Measurements from ENCODE around the gene VASH2. TPM values are rescaled to one million over a fixed set of nuclear protein-coding genes. Genes with fewer than 3 reads are reported as not detected.
A peak's percentile ranks its signal among the peaks of the same experiment; 100 is the strongest.

Gene VASH2
- total and polyA plus RNA-seq, 2 of the 8 experiments (the other 6 are each of a cell fraction or from before 2014, with no cell fraction given), result 44.0 to 187 TPM

GRCh38 chr1:212916481-212917133 lies 33.7 kb upstream of the VASH2 start:
- no peaks in the 10 kb centered on the region for H3K27me3 ChIP-seq (replicated peaks in 1 of 4; ENCODE audit: control insufficient read depth in 3 of 4, extremely low read depth in 1 of 4, insufficient read depth in 3 of 4, low read length in 3 of 4)
- H3K36me3 ChIP-seq (ENCODE audit: control insufficient read depth in 2 of 4, insufficient read depth in 4 of 4, low read length in 3 of 4), result no peaks in the 10 kb centered on the region
- peak overlapping the region in 3 of 4 experiments; percentile 2 to 39 (median 9); a peak in 5 of 8 replicates for H3K4me3 ChIP-seq (ENCODE audit: extremely low read depth in 1 of 4, insufficient read depth in 2 of 4, low read depth in 3 of 4, low read length in 4 of 4)
- H2AK5ac ChIP-seq (ENCODE audit: low read depth, low read length), result peak overlapping the region; percentile 100
- peak overlapping the region; percentile 35 for H4K5ac ChIP-seq (ENCODE audit: insufficient read length, low read depth, low read length)
- H3K79me1 ChIP-seq (ENCODE audit: low read depth, low read length), result no peaks in the 10 kb centered on the region; the same call in 1 of the 2 replicates
- H2BK15ac ChIP-seq (ENCODE audit: low read length), result no peak overlapping the region
- no peak overlapping the region for H3K23ac ChIP-seq (ENCODE audit: insufficient read length)
- H4K91ac ChIP-seq (replicated peaks; ENCODE audit: insufficient read length, low read length), result peak overlapping the region; percentile 100
- peak overlapping the region in 1 of 4 experiments; percentile 31; a peak in 1 of 7 replicates for H3K9ac ChIP-seq (replicated peaks in 1 of 4; ENCODE audit: extremely low read depth in 1 of 4, low read depth in 3 of 4, low read length in 3 of 4)
- no peaks in the 10 kb centered on the region for H4K20me1 ChIP-seq (replicated peaks in 1 of 2; ENCODE audit: control insufficient read depth in 1 of 2, insufficient read depth in 2 of 2, low read length in 2 of 2)
- H2BK120ac ChIP-seq (replicated peaks; ENCODE audit: low read depth, low read length), result peak overlapping the region; percentile 99
- H3K4me2 ChIP-seq (ENCODE audit: insufficient read depth in 1 of 2, low read depth in 2 of 2, low read length in 2 of 2), result peak overlapping the region; percentile 44 to 52
- no peak overlapping the region for H3K14ac ChIP-seq (ENCODE audit: insufficient read length)
- H2AFZ ChIP-seq (ENCODE audit: low read length), result no peak overlapping the region
- H3K23me2 ChIP-seq (ENCODE audit: low read depth, low read length), result peaks cover 5% of the 10 kb centered on the region
- H3K4me1 ChIP-seq (replicated peaks in 1 of 4; ENCODE audit: control insufficient read depth in 3 of 4, insufficient read depth in 4 of 4, low read length in 3 of 4), result peaks cover 10 to 27% (median 20%) of the 10 kb centered on the region in 4 experiments
- no peaks in the 10 kb centered on the region for H3K9me3 ChIP-seq (ENCODE audit: insufficient read depth in 2 of 2, low read depth in 1 of 2, low read length in 1 of 2)
- H3K4ac ChIP-seq (replicated peaks; ENCODE audit: insufficient read length, low read depth, low read length), result peak overlapping the region; percentile 93
- peak overlapping the region; percentile 97 for H2BK20ac ChIP-seq (ENCODE audit: low read length)
- peaks cover 0 to 6% of the 10 kb centered on the region in 2 experiments; a peak in 2 of 4 replicates for H3K79me2 ChIP-seq (ENCODE audit: control insufficient read depth in 1 of 2, insufficient read depth in 2 of 2, low read length in 2 of 2)
- WGBS, 2 experiments (ENCODE audit: extremely low coverage in 1 of 2, insufficient coverage in 1 of 2, insufficient read length in 1 of 2, insufficient replicate concordance in 2 of 2, low coverage in 1 of 2, low lambda C conversion rate in 2 of 2, missing lambda C conversion rate in 1 of 2), result 47% methylated on average over 23 of the region's 23 CpGs; no CpG with 5 or more reads in 1 of the 2 experiments
- H3K56ac ChIP-seq (replicated peaks; ENCODE audit: insufficient read length, low read depth, low read length), result peak overlapping the region; percentile 62
- DNase-seq (ENCODE audit: low read depth in 1 of 2, low spot score in 2 of 2) (peak in 1 of 2 experiments; percentile 69), FAIRE-seq (no peak)
- peak overlapping the region; percentile 100; the same call in 1 of the 2 replicates for H2BK12ac ChIP-seq (ENCODE audit: low read depth, low read length)
- ChIA-PET POLR2A (ENCODE audit: partially characterized antibody) (interaction anchor here (0.6 to 5.5 kb wide), 20 partner anchors 9 to 226 kb away, joined by 3 to 94 read pairs (median 6); partner anchors contain the start of genes FLVCR1, NSL1, TATDN3 and VASH2), CTCF (ENCODE audit: partially characterized antibody) (interaction anchor here (0.9 to 1.4 kb wide), 10 partner anchors 7 to 310 kb away, joined by 3 to 6 read pairs (median 3); partner anchors contain the start of gene VASH2)
- H3K18ac ChIP-seq (ENCODE audit: extremely low read depth, low read length), result peak overlapping the region; percentile 99
- H3K27ac ChIP-seq (ENCODE audit: low read depth, low read length), result peak overlapping the region; percentile 83
- H4K8ac ChIP-seq (ENCODE audit: extremely low read depth, insufficient read depth, low read length), result peak overlapping the region; percentile 82; the same call in 1 of the 2 replicates
- peak overlapping the region; percentile 99 for H2BK5ac ChIP-seq (ENCODE audit: low read depth, low read length)
- TF ChIP-seq BACH1 (IDR thresholded peaks at IDR 0.05; ENCODE audit: low read length), result no peak
- no peak for TF ChIP-seq POU5F1 (IDR thresholded peaks at IDR 0.05; ENCODE audit: low read depth, low read length)
- no peak for TF ChIP-seq EP300 (IDR thresholded peaks at IDR 0.05; ENCODE audit: borderline replicate concordance in 1 of 2, low read depth in 2 of 2, low read length in 2 of 2)
- TF ChIP-seq TAF1 (IDR thresholded peaks at IDR 0.05; ENCODE audit: low read depth, low read length), result 0 out of 2 replicates have a peak, but pooled peaks have one; percentile 20
- no peak for TF ChIP-seq CTCF (IDR thresholded peaks at IDR 0.05; ENCODE audit: control extremely low read depth in 1 of 3, insufficient read depth in 1 of 3, low read depth in 1 of 3, low read length in 3 of 3)
- peak; percentile 87 for TF ChIP-seq ATF2 (IDR thresholded peaks at IDR 0.05; ENCODE audit: low read length)
- no peak for TF ChIP-seq BRCA1 (IDR thresholded peaks at IDR 0.05; ENCODE audit: low read depth, low read length)
